22Rv1 (cell line): Measurements from ENCODE around the gene SULT1A2.

Source experiments
- CTCF ChIP-seq: fragments of 450-650 bp; IDR thresholded peaks from 2 replicates; pipeline ENCODE4 v1.5.1; 2017; ENCODE audit warnings: mild to moderate bottlenecking
- ZFX ChIP-seq: fragments of 450-650 bp; IDR thresholded peaks from 2 replicates; pipeline ENCODE4 v1.6.1; 2017; ENCODE audit warnings: antibody characterized with exemption, borderline replicate concordance

DNA sequence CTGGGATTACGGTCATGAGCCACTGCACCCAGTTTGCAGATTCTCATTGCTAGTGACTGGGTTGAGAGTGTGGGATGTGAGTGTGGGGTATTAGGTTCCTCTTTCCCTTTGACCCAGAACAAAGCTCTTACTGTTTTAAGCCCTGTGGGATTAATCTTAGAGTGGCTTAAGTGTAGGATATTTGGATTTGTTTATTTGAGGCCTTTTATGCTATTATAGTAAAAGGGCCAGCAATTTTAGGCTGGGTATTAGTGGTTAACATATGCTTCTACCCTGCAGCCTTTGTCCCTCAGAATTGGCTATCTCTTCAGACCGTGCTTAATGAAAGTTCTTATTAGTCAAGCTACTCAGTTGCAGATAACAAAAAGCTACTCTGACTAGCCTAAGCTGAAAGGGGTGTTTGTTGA lies 39.9 kb downstream of the SULT1A2 start:
- TF ChIP-seq CTCF (no peak), ZFX (no peak)
